Esophagus muscularis mucosa (tissue), 4 donors: ENCODE results near the gene PHLPP2. TPM values are rescaled to one million over a fixed set of nuclear protein-coding genes. Genes with fewer than 3 reads are reported as not detected.

Experiments used
- DNase-seq: peaks from one replicate; pipeline ENCODE4 v3.0.0-alpha.2; 2017; ENCODE audit errors: extremely low spot score
- H3K27ac ChIP-seq, 4 donors: fragments of 200-600 bp; sonication (generic); replicated peaks in 1 of 4; 1 replicate in 3 of 4; 2 replicates in 1 of 4; pipeline ENCODE4 v1.5.1; 2016 to 2019; ENCODE audit warnings: mild to moderate bottlenecking in 1 of 4
- H3K27me3 ChIP-seq, 4 donors: fragments of 200-600 bp; sonication (generic); one replicate each; pipeline versions ENCODE4 v1.5.1 to v1.6.0; 2016 to 2019
- H3K36me3 ChIP-seq, 4 donors: fragments of 200-600 bp; sonication (generic); one replicate each; pipeline ENCODE4 v1.5.1; 2016 to 2019
- H3K4me1 ChIP-seq, 4 donors: fragments of 200-600 bp; sonication (generic); one replicate each; pipeline ENCODE4 v1.5.1; 2016 to 2019
- H3K4me3 ChIP-seq, 4 donors: fragments of 200-600 bp; sonication (generic); 1 replicate in 2 of 4; 2 replicates in 2 of 4; pipeline ENCODE4 v1.5.1; 2016 to 2019; ENCODE audit warnings: mild to moderate bottlenecking in 4 of 4, moderate library complexity in 1 of 4
- H3K9me3 ChIP-seq, 4 donors: fragments of 200-600 bp; sonication (generic); 1 replicate in 3 of 4; 2 replicates in 1 of 4; pipeline ENCODE4 v1.5.1; 2016 to 2019
- EP300 ChIP-seq: sonication (generic); formaldehyde crosslinking; IDR thresholded peaks from one replicate; pipeline ENCODE4 v1.6.1; 2017; ENCODE audit warnings: antibody characterized with exemption
- POLR2A ChIP-seq: fragments of 450-650 bp; IDR thresholded peaks from one replicate; pipeline ENCODE4 v1.6.1; 2017; ENCODE audit warnings: antibody characterized with exemption, moderate library complexity, mild to moderate bottlenecking, low read depth
- POLR2AphosphoS5 ChIP-seq, 2 donors: sonication (generic); formaldehyde crosslinking; IDR thresholded peaks; one replicate each; pipeline ENCODE4 v1.6.1; 2017; ENCODE audit warnings: antibody characterized with exemption in 2 of 2
- WGBS: methylation state at CpG from one replicate; pipeline ENCODE4 v1.1.5; 2018; 5-methylcytosine and 5-hydroxymethylcytosine counted together
- intact Hi-C: fragments of 100-400 bp; cut with DNase I; formaldehyde crosslinking; loops from one replicate; pipeline ENCODE4 v1.15.1; 2023
- total RNA-seq, 4 donors: library from RNA; depleted of rRNA; stranded (reverse); fragments of >200 nt; gene quantifications; one replicate each; pipeline versions ENCODE4 v1.1.0 to v1.2.1, GENCODE V29; 2016
- TF ChIP-seq, protein P1 (sequence below), 3 experiments: fragments of 200-600 bp in 2 of 3; fragments of 450-650 bp in 1 of 3; sonication (generic) in 2 of 3; IDR thresholded peaks; one replicate each; pipeline ENCODE4 v1.5.1; 2017 to 2019; ENCODE audit warnings: antibody characterized with exemption in 3 of 3, mild to moderate bottlenecking in 2 of 3, moderate library complexity in 1 of 3

The PHLPP2 gene
- total RNA-seq, 4 donors from 2014 or later: 10.4 to 21.1 (median 17.0) TPM

DNA sequence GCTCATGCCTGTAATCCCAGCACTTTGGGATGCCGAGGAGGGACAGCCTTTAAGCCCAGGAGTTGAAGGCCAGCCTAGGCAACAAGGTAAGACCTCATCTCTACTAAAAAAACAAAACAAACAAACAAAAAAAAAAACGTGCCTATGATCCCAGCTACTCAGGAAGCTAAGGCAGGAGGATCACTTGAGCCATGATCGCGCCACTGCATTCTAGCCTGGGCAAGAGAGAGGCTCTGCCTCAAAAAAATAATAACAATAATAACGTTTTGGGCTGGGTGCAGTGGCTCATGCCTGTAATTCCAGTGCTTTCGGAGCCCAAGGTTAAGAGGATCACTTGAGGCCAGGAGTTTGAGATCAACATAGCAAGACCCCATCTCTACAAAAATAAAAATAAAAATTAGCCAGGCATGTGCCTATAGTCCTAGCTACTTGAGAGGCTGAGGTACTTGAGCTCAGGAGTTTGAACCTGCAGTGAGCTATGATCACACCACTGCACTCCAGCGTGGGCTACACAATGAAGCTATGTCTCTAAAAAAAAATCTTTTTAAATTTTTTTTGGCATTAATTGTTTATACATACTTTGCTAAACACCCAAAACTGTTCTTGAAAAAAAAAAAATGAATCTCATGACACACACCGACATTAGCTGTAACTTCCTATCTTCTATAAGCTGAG is 3.3 kb downstream of the PHLPP2 start:
- no peak overlapping the region for H3K4me3 ChIP-seq
- H3K27ac ChIP-seq: no peak overlapping the region
- intact Hi-C loops: loop anchor here (5.0 to 10.0 kb wide), 2 partner anchors 86 to 164 kb away; partner anchors contain the start of genes AP1G1 and ZNF821
- no peaks in the 10 kb centered on the region for H3K27me3 ChIP-seq
- H3K4me1 ChIP-seq: peaks cover 12 to 41% (median 36%) of the 10 kb centered on the region in 4 donors
- TF ChIP-seq POLR2AphosphoS5 (IDR thresholded peaks at IDR 0.05): no peak
- no peak for TF ChIP-seq POLR2A
- TF ChIP-seq EP300: no peak
- TF ChIP-seq, protein P1, sequence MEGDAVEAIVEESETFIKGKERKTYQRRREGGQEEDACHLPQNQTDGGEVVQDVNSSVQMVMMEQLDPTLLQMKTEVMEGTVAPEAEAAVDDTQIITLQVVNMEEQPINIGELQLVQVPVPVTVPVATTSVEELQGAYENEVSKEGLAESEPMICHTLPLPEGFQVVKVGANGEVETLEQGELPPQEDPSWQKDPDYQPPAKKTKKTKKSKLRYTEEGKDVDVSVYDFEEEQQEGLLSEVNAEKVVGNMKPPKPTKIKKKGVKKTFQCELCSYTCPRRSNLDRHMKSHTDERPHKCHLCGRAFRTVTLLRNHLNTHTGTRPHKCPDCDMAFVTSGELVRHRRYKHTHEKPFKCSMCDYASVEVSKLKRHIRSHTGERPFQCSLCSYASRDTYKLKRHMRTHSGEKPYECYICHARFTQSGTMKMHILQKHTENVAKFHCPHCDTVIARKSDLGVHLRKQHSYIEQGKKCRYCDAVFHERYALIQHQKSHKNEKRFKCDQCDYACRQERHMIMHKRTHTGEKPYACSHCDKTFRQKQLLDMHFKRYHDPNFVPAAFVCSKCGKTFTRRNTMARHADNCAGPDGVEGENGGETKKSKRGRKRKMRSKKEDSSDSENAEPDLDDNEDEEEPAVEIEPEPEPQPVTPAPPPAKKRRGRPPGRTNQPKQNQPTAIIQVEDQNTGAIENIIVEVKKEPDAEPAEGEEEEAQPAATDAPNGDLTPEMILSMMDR (IDR thresholded peaks at IDR 0.05): no peak
- H3K9me3 ChIP-seq: no peaks in the 10 kb centered on the region
- DNase-seq: no peak
- WGBS: 82% methylated on average over 7 of the region's 8 CpGs
- H3K36me3 ChIP-seq: peaks cover 0 to 7% (median 2%) of the 10 kb centered on the region in 4 donors

DNA sequence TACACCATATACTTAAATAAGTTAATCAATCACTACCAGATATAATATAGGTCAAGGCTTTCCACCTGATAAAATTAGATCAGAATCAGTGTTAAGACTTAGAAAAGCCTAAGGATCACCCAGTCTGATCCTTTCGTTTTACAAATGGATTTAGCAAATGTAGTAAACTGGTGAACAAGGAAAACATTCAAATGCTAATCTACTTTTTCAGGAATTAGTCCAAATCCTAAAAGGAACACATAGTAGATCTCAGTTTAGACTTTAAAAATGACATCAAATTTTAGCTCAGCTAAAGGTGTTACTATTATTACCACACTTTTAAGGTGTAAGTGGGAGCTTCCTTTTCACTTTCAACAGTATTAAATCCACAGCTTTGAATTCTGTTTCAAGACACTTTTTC is 12.0 kb downstream of the PHLPP2 start:
- Histone ChIP-seq H3K27ac (no peak overlapping the region), H3K4me3 (no peak overlapping the region), H3K27me3 (no peaks in the 10 kb centered on the region), H3K9me3 (no peaks in the 10 kb centered on the region), H3K4me1 (peaks cover 0 to 28% (median 10%) of the 10 kb centered on the region in 4 donors), H3K36me3 (peaks cover 0 to 21% (median 4%) of the 10 kb centered on the region in 4 donors)
- 76% methylated on average over 1 of the region's 1 CpG for WGBS
- no peak for DNase-seq
- TF ChIP-seq, protein P1 (IDR thresholded peaks at IDR 0.05): no peak
- TF ChIP-seq EP300 (no peak), POLR2A (no peak), POLR2AphosphoS5 (IDR thresholded peaks at IDR 0.05) (no peak)
- intact Hi-C loops: no loop called here

DNA sequence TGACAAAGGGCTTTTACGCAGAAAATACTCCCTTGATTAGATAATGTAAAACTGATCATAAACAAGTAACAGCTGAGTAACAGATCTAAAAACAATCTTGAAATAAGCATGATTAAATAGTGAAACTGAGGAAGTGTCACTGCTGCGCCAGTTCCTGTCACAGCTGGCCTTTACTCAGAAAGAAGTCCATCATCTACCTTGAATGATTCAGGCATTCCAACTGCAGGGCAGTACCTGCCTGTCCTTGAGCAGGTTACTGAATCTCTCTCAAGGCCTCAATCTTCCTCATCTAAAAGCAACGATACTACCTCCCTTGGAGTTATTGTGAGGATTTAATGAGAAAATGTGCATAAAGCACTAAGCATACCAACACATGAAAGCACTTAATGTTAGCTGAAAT is 12.7 kb downstream of the PHLPP2 start:
- intact Hi-C loops: no loop called here
- Histone ChIP-seq H3K27ac (no peak overlapping the region), H3K4me3 (no peak overlapping the region), H3K9me3 (no peaks in the 10 kb centered on the region), H3K27me3 (no peaks in the 10 kb centered on the region), H3K36me3 (peaks cover 0 to 21% (median 4%) of the 10 kb centered on the region in 4 donors), H3K4me1 (peaks cover 0 to 28% (median 10%) of the 10 kb centered on the region in 4 donors)
- TF ChIP-seq, protein P1 (IDR thresholded peaks at IDR 0.05): no peak
- no peak for TF ChIP-seq POLR2AphosphoS5 (IDR thresholded peaks at IDR 0.05)
- no peak for TF ChIP-seq POLR2A
- no peak for TF ChIP-seq EP300
- 70% methylated on average over 3 of the region's 3 CpGs for WGBS
- DNase-seq: no peak

DNA sequence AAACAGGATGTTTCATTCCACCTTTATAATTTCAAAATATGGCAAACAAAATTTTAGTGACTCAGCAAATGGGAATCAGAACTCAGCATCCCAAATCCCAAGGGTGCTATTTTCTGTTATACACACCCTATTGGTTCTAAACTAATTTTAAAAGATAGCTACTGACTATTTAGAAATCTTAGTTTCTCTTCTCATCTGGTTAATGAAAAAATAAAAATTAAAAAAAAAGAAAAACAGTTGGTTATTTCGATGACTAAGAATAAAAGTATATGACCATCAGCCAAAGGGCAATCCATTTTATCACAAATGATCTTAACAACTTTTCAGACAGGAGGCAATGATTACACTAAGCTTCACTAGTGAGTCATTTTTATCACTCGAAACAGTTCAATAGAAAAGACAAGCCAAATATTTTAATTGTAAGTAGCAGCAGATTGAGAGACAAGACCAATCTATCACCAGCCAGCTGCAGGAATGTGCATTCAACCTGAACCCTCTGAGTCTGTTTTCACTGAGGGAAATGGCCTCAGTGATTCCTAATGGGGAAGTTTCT is 15.2 kb downstream of the PHLPP2 start:
- no peak for TF ChIP-seq POLR2A
- TF ChIP-seq POLR2AphosphoS5 (IDR thresholded peaks at IDR 0.05): no peak
- TF ChIP-seq, protein P1 (IDR thresholded peaks at IDR 0.05): no peak
- no peak for TF ChIP-seq EP300
- Histone ChIP-seq H3K4me3 (no peak overlapping the region), H3K36me3 (peaks cover 0 to 16% (median 4%) of the 10 kb centered on the region in 4 donors), H3K9me3 (no peaks in the 10 kb centered on the region), H3K27ac (no peak overlapping the region), H3K4me1 (peaks cover 0 to 28% (median 10%) of the 10 kb centered on the region in 4 donors), H3K27me3 (no peaks in the 10 kb centered on the region)
- intact Hi-C loops: no loop called here
- DNase-seq: no peak
- 60% methylated on average over 2 of the region's 2 CpGs for WGBS
